Measurements from ENCODE around the gene ZBTB24. TPM values are rescaled to one million over a fixed set of nuclear protein-coding genes. Genes with fewer than 3 reads are reported as not detected.
"Not testable (repeated sequence)": the region's sequence is repeated elsewhere in the genome, so short reads cannot be mapped to it uniquely, and the experiment has no call there.

Gene ZBTB24
- total RNA-seq, 1 donor from 2014 or later: 6.4 TPM

DNA sequence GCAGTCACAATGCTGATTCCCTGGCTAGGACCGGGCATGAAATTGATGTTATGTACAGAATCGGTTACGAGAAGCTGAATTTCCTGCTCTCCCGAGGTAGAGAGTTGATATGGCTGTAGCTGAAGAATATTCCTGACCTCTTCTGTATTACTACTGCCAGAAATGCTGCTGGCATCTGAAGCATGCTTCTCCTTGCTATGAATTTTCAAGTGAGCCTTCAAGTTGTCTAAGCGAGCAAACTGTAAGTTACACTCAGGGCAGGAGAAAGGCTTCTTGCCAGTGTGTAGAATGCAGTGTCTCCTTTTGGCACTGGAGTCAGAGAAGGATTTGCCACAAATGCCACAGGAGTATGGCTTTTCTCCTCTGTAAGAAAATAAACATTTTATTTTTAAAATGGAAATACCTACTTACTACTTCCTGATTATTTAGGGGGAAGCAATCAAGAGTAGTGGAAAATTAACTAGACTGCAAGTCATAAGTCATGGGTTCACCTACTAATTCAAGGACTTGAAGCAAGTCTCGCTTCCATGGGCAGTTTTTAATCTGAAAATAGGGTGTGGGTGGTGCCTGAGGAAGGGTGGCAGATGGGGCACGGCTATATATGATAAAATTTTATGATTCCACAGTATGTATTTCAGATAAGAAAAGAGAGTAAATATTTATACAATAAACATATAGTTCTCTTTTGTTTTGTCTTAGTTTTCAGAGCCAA is 16.7 kb downstream of the ZBTB24 start:
- Mint-ChIP-seq H3K4me3 (ENCODE audit: unreplicated experiment) (no peak overlapping the region), H3K4me1 (ENCODE audit: low read depth, unreplicated experiment) (no peaks in the 10 kb centered on the region), H3K9me3 (ENCODE audit: unreplicated experiment) (no peaks in the 10 kb centered on the region), H3K36me3 (ENCODE audit: unreplicated experiment) (no peaks in the 10 kb centered on the region), H3K27me3 (ENCODE audit: unreplicated experiment) (no peaks in the 10 kb centered on the region), H3K27ac (ENCODE audit: unreplicated experiment) (no peak overlapping the region)
- no peak for DNase-seq
- TF ChIP-seq, protein P1, sequence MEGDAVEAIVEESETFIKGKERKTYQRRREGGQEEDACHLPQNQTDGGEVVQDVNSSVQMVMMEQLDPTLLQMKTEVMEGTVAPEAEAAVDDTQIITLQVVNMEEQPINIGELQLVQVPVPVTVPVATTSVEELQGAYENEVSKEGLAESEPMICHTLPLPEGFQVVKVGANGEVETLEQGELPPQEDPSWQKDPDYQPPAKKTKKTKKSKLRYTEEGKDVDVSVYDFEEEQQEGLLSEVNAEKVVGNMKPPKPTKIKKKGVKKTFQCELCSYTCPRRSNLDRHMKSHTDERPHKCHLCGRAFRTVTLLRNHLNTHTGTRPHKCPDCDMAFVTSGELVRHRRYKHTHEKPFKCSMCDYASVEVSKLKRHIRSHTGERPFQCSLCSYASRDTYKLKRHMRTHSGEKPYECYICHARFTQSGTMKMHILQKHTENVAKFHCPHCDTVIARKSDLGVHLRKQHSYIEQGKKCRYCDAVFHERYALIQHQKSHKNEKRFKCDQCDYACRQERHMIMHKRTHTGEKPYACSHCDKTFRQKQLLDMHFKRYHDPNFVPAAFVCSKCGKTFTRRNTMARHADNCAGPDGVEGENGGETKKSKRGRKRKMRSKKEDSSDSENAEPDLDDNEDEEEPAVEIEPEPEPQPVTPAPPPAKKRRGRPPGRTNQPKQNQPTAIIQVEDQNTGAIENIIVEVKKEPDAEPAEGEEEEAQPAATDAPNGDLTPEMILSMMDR (IDR thresholded peaks at IDR 0.05; ENCODE audit: partially characterized antibody, unreplicated experiment): no peak

DNA sequence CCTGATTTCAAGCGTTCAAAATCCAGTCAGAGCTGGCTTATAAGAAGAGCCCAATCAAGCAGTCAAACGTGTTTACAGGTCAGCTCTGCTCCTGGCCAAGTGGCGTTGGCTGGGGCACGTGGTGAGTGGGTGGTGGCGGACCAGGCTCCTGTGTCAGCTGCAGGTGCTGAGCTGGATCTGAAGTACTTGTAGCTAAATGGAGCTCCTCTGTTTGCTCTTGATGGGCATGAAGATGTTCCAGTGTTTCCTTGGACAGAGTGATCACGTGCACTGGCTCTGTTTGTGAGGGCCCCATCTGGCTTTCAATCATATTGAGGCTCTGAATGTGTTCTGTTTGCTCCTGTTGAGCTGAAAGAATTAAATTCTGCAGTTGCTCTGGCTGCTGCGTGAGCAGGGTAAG is 17.2 kb downstream of the ZBTB24 start:
- DNase-seq: no peak

DNA sequence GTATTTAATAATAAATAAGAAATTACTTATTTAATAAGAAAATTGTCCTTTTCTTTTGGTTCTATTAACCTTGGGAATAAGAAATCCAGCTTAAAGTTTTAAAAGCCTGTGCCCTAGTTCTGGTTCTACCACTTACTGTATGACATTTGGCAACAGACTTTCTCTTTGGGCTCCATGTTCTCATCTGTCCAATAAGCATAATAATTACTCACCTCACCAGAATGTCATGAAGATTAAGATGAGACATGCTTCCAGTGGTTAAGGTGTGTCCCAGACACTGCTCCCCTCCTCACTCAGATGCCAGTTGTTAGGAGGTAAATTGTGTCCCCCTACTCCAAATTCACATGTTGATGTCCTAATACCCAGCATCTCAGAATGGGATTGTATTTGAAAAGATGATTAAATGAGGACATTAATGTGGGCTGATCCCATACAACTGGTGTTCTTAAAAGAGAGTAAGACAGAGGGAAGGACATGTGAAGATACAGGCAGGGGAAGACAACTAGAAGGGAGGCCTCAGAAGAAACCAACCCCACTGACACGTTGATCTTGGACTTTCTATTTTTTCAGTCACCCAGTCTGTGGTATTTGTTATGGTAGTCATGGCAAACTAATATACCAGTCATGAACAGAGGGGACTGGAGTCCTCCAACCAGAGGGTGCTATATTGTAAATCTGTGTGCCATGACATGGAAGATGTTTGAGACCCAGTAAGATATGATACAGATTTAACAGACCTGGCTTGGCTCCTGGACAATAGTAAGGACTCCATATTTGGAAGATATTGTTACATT is 21.1 kb downstream of the ZBTB24 start:
- Mint-ChIP-seq H3K27me3 (ENCODE audit: unreplicated experiment) (no peaks in the 10 kb centered on the region), H3K4me1 (ENCODE audit: low read depth, unreplicated experiment) (peaks cover 3% of the 10 kb centered on the region), H3K4me3 (ENCODE audit: unreplicated experiment) (no peak overlapping the region), H3K9me3 (ENCODE audit: unreplicated experiment) (no peaks in the 10 kb centered on the region), H3K36me3 (ENCODE audit: unreplicated experiment) (no peaks in the 10 kb centered on the region), H3K27ac (ENCODE audit: unreplicated experiment) (no peak overlapping the region)
- DNase-seq: no peak
- TF ChIP-seq, protein P1 (IDR thresholded peaks at IDR 0.05; ENCODE audit: partially characterized antibody, unreplicated experiment): no peak

More for the DNA sequence above, 17.2 kb downstream of the ZBTB24 start:
- Mint-ChIP-seq H3K36me3 (ENCODE audit: unreplicated experiment) (no peaks in the 10 kb centered on the region), H3K27me3 (ENCODE audit: unreplicated experiment) (no peaks in the 10 kb centered on the region), H3K4me1 (ENCODE audit: low read depth, unreplicated experiment) (no peaks in the 10 kb centered on the region), H3K27ac (ENCODE audit: unreplicated experiment) (no peak overlapping the region), H3K4me3 (ENCODE audit: unreplicated experiment) (no peak overlapping the region), H3K9me3 (ENCODE audit: unreplicated experiment) (no peaks in the 10 kb centered on the region)
- TF ChIP-seq, protein P1 (IDR thresholded peaks at IDR 0.05; ENCODE audit: partially characterized antibody, unreplicated experiment): no peak

DNA sequence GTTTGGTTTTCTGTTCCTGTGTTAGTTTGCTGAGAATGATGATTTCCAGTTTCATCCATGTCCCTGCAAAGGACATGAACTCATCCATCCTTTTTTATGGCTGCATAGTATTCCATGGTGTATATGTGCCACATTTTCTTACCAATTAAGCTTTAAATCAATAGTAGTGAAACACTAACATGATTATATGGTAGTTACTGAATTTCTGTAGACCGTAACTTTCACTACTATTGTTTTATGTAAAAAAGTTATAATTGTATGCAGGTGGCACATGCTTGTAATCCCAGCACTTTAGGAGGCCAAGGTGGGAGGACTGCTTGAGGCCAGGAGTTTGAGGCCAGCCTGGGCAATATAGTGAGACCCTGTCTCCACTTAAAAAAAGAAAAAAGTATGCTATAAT is 21.8 kb downstream of the ZBTB24 start:
- not testable (repeated sequence) for DNase-seq; H3K9me3 Mint-ChIP-seq (ENCODE audit: unreplicated experiment); H3K27me3 Mint-ChIP-seq (ENCODE audit: unreplicated experiment); H3K36me3 Mint-ChIP-seq (ENCODE audit: unreplicated experiment); H3K4me1 Mint-ChIP-seq (ENCODE audit: low read depth, unreplicated experiment); H3K4me3 Mint-ChIP-seq (ENCODE audit: unreplicated experiment); H3K27ac Mint-ChIP-seq (ENCODE audit: unreplicated experiment)

DNA sequence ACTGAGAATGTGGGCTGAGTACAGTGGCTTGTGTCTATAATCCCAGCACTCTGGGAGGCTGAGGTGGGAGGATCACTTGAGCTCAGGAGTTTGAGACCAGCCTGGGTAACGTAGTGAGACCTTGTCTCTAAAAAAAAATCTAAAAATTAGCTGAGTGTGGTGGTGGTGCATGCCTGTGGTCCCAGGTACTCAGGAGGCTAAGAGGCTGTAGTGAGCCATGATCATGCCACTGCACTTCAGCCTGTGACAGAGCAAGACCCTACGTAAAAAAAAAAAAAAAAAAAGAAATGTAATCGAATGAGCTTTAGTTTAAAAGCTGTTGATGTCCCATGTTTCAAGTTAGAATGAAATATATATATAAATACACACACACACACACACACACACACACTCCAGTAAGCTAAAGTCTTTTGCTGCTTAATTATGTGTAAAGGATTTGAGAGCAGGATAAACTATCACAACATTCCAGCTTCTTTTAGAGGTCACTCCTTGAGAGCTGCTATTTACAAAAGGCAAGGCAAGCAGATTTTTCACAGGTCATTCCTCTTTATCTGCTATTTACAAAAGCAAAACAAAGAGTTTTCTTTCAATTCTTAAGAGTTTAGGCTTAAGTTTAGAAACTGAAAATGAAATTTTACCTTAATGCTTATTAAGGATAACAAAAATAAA is 22.7 kb downstream of the ZBTB24 start:
- Mint-ChIP-seq H3K36me3 (ENCODE audit: unreplicated experiment) (no peaks in the 10 kb centered on the region), H3K27me3 (ENCODE audit: unreplicated experiment) (peaks cover under 1% of the 10 kb centered on the region), H3K4me1 (ENCODE audit: low read depth, unreplicated experiment) (peaks cover 3% of the 10 kb centered on the region), H3K9me3 (ENCODE audit: unreplicated experiment) (peaks cover 6% of the 10 kb centered on the region), H3K27ac (ENCODE audit: unreplicated experiment) (no peak overlapping the region), H3K4me3 (ENCODE audit: unreplicated experiment) (no peak overlapping the region)
- DNase-seq: no peak
- TF ChIP-seq, protein P1 (IDR thresholded peaks at IDR 0.05; ENCODE audit: partially characterized antibody, unreplicated experiment): no peak
